Choroid plexus epithelial cell (primary cell): ENCODE data around the gene SNRNP35.
A peak's percentile ranks its signal among the peaks of the same experiment; 100 is the strongest.

ENCODE experiments used
- DNase-seq: peaks from one replicate; pipeline ENCODE4 v3.0.0-alpha.2; 2010; ENCODE audit warnings: low read depth
- H3K4me3 ChIP-seq: 2 replicates; pipeline ENCODE4 v1.5.1; 2011; ENCODE audit warnings: low read depth, mild to moderate bottlenecking, control low read depth, low read length, moderate library complexity
- CTCF ChIP-seq: conservative IDR thresholded peaks from 2 replicates; pipeline ENCODE4 v1.5.1; 2011; ENCODE audit warnings: low read depth, mild to moderate bottlenecking, control low read depth, inconsistent platforms, low read length, moderate library complexity

The SNRNP35 gene

DNA sequence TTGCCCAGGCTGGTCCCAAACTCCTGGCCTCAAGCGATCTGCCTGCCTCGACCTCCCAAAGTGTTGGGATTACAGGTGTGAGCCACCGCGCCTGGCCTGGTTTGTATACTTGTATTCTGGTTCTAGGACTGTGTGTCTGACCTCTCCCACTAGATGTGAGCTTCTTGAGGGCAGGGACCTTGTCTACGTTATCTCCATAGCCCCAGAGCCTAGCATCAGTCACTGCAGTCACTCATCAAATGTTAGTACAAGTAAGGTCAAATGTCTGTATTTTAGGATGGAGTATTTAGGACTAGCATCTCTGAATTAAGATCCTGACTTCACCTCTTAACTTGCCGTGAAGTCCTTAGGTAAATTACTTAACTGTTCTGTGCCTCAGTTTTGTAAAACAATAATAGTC lies 24.3 kb upstream of the SNRNP35 start:
- no peak overlapping the region for H3K4me3 ChIP-seq
- no peak for TF ChIP-seq CTCF
- no peak for DNase-seq

DNA sequence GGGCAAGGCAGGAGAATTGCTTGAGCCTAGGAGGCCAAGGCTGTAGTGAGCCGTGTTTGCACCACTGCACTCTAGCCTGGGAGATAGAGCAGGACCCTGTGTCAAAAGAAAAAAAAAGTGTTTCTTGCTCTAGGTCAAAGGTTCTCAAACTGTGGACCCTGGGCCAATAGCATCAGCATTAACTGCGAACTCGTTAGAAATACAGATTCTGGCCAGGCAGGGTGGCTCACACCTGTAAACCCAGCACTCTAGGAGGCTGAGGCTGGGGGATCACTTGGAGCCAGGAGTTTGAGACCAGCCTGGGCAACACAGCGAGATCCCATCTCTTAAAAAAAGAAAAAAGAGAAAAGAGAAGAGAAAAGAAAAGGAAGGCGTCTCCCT lies 22.3 kb upstream of the SNRNP35 start:
- peak overlapping the region; percentile 90 for H3K4me3 ChIP-seq
- no peak for DNase-seq
- TF ChIP-seq CTCF = no peak

GRCh38 chr12:123436017-123436964 lies 21.6 kb upstream of the SNRNP35 start, which contains the start of gene RILPL2:
RILPL2 (minus strand) TSS chr12:123436684; CDS start chr12:123436420, 264 bp downstream.
- H3K4me3 ChIP-seq = peak within 1 kb of the TSS; percentile 90
- peak; percentile 84 for DNase-seq
- no peak for TF ChIP-seq CTCF

GRCh38 chr12:123441523-123442164 lies 16.3 kb upstream of the SNRNP35 start:
- H3K4me3 ChIP-seq = no peak overlapping the region
- no peak for TF ChIP-seq CTCF
- DNase-seq = no peak

DNA sequence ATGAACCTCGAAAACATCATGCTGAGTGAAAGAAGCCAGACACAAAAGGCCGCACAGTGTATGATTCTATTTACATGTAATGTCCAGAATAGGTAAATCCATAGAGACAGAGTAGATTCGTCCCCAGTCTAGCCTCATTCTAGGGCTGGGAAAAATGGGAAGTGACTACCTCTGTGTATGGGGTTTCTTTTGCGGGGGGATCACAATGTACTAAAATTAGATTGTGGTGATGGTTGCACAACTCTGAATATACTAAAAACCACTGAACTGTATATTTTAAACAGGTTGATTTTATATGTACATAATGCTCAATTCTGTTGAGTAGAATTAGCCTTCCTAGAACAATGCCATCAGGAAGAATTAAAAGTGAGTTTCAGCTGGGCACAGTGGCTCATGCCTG lies 15.2 kb upstream of the SNRNP35 start:
- DNase-seq = no peak

More for the DNA sequence above, 15.2 kb upstream of the SNRNP35 start:
- no peak overlapping the region for H3K4me3 ChIP-seq
- no peak for TF ChIP-seq CTCF
